Stimulated activated CD4-positive, alpha-beta T cell treated with anti-CD3 and anti-CD28 coated beads, TNF-alpha, amount 100 ng/mL, for 1 hour (primary cell): ENCODE measurements around the gene HAUS7.
"Not testable (repeated sequence)": the region's sequence is repeated elsewhere in the genome, so short reads cannot be mapped to it uniquely, and the experiment has no call there.

Experiments
- DNase-seq, 3 donors: peaks; one replicate each; pipeline ENCODE4 v3.0.0-alpha.2; 2020; ENCODE audit warnings: low read depth in 3 of 3, low spot score in 1 of 3

HAUS7 gene

DNA sequence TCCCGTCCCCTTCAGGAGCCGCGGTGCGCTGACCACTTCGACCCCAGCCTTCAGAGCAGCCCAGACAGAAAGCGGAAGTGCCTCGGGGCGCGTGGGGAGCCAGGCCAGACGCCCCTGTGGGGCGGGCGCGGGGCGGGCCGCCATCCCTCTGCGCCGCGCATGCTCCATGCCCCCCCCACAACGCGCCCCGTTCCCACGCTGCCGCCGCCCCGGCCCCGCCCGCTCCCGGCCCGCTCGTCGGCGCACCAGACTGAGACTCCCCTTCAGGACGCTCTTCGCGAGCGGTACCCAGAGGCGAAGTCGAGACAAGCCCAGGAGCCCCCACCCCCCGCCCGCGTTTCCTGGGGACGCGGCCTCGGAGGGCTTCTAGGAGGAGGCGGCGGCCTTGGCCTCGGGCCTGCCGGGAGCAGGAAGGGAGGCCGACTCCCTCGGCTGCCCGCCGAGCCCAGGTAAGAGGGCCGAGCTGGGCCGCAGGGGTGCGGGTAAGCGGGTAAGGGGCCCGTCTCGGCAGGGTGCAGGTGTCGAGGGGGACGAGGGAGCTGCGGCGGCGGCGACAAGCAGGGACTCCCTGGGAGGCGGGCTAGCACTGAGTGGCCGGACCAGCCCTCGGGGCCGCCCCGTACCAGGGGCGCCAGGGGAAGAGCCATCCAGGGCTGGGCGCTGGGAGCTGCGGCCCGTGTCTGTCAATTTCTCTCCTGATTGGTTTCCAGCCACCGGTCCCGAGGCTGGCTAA is 59.0 kb downstream of the HAUS7 start, which contains the start of gene ZFP92:
Gene ZFP92 (plus strand): TSS at position 218 of the 733 bp plus-strand sequence. CDS start 6,851 bp downstream, outside the sequence.
- DNase-seq, result peak in 2 of 3 donors; percentile 5 to 6

DNA sequence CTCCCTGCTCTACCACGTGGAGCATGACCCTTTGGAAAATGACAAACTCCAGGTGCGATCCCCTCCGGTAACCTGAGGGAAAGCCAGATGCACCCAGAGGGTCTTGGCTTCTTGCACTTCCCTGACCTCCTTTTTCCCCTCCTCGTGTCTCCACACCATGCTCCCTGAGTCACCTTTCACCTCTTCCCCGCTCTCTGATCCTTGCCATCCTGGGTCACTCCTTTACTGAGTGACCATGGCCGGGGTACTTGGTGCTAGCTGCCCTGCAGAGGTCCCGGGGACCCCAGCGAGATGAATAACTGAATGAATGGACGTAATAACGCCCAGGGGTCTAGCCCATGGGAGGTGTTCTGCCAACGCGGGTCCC is 59.5 kb downstream of the HAUS7 start:
- no peak for DNase-seq

DNA sequence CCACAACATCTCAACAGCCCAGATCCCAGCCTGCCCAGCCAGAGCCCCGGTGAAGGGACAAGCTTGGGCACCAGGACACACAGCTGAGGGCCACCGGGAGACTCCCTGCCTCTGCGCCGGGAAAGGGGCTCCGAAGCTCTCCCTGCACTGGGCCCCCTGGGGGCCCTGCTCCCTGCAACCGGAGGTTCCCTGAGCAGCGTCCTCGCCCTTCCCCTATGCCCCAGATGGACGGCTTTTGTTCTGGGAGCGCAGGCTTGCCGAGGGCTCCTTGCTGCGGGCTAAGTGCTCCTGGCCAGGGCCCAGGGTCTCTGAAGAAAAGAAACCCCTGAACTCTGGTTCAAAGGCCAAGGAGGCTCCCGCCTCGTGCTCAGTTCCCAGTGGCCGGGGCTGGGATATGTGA is 60.0 kb downstream of the HAUS7 start:
- DNase-seq, result no peak

DNA sequence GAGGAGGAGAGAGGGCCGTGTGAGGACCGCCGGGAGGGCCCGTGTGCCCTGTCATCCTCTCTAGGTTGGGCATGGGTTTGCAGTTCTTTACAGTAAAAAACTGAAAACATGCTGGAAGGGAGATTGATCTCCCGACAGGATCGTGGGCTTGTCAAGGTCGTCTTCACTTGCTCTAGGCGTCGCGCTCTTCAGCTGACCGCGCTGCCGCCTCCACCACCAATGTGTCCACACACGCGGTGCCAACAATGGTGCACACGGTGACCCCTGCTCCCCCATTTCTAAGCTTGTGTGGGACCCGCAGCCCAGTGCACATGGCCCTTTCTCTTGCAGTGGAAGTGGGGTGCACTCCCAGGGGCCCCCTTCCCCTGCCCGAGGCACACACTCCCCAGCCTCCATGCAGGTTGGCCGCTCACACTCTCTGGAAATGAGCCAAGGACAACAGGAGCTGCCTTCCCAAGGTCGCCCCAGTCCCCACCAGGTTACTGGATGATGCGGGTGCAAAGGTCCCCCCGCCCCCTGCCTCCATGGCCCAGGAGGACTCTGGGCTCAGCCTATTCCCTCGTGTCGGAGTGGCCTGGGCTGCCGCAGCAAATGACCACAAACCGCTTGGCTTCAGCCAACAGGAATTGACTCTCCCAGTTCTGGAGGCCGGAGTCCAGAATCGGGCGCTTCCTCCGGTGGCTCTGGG is 60.8 kb downstream of the HAUS7 start:
- no peak for DNase-seq

DNA sequence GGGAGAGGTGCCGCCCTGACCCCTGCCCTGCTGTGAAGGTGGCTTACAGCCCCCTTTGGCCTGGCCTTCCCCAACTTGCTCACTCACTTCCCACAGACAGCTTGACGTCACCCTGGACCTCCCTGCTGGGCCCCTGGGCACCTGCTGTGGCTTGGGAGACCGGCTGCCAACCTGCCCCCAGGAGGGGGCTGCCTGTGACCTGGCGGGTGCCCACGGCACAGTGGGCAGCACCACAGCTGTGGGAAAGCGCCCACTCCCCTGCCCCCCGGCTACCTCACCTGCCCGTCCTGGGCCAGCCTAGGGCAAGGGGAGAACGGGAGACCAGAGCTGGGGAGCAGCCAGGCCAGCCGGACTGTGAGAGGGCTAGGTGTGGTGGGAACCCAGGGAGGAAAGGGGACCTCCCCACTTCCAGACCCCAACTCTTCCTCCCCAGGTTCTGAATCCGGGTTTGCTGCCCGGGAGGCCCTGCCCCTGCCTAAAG is 61.5 kb downstream of the HAUS7 start:
- no peak for DNase-seq

DNA sequence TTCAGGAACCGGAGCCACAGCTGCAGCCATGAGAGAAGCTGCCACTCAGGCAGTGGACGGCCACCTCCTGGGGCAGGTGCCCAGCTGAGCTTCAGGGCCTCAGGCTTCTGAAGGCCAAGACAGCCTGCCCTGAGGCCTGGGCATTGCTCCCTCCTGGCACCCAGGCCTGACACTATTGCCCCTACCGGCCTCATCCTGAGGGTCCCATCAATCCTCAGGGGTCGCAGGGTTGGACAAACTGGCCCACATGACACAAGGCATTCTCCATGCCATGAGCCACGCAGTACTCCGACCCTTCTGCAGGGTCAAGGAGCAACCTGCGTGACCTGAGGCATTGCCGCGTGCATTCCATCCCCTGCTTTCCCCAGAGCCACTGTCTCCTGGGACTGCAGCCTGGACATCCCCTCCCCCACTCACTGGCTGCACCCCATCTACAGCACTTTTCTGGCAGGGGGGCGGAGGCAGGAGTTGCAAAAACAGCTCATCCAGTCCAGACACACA is 62.1 kb downstream of the HAUS7 start:
- DNase-seq, result no peak

DNA sequence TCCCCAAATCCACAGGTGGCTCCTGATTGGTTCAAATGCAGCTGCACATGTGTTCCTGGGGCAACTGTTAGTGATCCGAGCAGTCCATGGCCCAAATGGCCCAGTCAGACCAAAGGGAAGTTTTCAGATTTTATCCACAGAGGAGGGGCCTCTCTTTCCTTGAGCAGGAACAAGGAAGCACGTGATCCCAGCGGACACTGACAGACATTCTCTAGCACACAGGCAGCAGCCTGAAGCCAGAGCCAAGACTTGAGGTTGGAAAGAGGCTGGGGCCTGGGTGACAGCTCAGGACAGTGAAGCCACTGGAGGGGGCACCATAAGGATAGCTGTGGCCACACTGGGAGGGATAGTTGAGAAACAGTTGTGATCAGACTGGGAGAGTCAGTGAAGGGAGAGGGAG is 62.6 kb downstream of the HAUS7 start:
- DNase-seq, result no peak

DNA sequence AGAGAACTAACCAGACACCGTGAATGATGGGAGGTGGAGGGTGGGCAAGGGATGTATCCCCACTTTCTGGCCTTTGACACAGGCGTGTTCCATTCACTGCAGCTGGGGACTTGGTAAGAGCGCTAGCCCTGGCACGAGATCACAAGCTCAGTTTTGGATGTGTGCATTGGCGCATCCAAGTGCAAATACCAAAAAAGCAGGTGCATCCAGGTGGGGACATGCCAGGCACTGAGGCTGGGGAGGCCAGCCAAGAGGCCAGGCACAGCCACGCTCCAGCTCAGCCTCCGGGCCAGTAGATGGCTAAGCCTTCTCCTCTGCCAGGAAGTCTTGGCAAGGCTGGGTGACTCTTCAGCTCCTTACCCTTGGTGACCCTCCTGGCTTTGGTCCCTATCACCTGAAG is 63.5 kb downstream of the HAUS7 start:
- no peak for DNase-seq

DNA sequence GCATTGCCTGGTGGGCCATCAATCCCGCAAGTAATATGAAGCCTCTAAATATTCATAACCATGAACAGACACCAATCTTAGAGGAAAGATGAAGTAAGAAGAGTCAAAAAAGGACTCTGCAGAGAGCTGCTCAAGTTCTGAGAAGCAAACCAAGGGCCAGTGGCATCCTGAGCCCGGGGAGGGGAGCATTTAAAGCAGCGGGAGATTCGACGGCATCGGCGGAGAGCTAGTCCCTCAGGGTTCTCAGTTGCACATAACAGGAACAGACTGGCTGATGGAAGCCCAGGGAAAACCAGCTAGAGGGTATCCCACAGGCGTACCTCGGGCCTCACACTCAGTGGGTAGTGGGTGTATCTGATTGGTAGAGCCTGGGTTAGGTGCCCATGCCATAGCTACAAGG is 64.4 kb downstream of the HAUS7 start:
- DNase-seq, result no peak

DNA sequence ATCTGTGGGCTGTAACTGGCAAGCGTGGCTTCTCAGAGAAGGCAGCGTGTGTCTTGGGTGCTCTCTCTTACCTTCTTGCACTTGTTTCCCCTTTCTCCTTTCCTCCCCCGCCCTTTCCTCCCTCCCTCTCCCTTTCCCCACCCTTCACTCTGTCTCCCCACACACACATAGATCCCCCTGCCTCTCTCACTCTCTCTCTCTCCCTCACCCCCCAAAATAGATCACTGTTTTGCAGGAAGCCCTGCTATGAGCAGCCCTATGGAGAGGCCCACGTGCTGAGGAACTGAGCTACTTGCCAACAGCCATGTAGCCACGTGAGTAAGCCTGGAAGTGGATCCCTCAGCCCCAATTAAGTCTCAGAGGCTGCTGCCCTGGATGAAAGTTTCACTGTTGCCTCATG is 65.0 kb downstream of the HAUS7 start:
- no peak for DNase-seq

DNA sequence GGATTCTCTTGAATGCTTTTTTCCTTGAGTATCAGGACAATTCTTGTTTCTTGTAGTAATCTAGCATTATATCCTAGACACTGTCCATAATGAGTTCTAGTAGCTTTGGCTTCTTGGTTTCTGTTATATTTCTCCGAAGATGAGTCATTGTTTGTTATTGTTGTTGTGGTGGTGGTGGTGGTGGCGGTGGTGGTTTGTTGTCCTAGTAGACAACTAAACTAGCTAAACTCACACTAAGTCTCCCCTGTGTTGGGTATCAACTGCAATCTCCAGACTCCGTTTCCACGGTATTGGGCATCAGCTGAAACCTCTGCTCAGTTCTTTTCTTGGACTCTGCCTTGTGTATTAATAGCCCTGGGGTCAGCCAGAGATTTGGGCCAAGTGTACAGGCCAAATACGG is 66.0 kb downstream of the HAUS7 start:
- DNase-seq, result not testable (repeated sequence)

DNA sequence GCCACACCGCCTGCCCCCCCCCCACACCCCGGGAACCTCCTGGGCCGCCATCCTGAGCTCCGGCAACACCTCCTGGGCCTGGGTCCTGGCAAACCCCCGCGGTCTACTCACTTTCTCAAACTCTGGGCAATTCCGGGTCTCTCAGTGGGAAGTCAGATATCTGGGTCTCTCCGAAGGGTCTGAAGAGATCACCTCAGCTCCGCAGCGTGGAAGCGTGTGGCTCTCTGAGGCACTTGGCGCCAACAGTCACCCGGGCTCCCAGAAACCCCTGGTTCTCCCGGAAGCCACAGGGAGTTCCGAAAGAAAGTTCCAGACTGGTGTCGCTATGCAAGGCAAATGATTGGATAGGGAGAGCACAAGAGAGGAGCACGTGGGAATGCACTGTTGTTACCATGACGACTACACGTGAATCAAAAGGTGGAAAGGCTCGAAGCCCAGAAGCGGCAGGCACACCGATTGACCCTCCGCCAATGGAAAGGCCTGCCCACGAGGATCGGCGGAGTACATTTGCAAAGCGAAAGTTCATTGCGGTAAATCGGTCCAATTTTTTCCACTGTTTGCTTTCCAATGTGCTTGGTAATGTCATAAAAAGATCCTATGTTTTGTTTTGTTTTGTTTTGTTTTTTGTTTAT is 69.1 kb downstream of the HAUS7 start, which contains the start of gene PNMA6E:
Gene PNMA6E (minus strand): TSS at position 218 of the 632 bp plus-strand sequence. CDS start 2,501 bp downstream, outside the sequence.
- no peak for DNase-seq

DNA sequence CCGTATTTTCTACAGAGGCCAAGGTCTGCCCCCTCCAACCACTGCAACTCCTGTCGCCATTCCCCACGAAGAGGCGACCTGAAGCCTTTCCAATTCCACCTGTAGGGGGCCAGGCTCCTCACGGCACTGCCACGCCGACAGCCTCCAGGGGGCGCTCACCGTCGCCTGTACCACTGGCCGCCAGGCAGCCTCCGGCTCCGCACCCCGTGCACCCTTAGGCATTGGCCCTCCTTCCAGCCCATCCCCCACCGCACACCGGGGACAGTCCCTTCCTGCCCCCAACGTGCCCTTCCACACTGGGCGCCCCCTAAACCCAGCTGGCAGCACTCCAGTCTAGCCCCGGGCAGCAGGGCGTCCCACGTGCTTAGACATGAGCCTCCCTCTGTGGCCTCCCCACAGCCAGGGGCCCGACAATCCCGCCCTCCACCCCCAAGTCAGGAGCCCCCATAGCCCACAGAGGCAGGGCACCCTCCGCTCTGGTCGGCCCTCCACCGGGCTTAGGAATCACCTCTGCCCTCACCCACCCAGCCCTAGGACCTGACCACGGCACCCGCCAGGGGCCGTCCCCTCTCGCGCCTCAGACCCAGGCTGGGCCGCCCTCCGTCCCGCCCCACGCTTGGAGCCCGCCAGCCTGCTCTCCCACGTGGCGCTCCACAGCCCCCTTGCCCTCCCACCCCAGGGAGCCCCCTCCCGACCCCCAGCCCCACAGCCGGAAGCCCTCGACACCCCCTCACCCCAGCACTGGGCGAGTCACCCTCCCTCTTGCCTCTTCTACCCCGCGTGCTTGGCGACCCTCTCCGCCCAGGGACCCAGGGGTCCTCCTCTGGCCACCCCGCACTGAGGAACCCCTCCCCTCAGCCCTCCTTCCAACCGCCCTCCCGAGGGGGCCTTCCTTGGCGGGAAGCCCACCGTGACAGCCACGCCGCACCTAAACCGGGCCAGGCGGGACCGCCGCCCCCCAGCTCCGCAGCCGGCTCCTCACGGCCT is 69.9 kb downstream of the HAUS7 start:
- DNase-seq, result peak in 2 of 3 donors; percentile 16 to 35

DNA sequence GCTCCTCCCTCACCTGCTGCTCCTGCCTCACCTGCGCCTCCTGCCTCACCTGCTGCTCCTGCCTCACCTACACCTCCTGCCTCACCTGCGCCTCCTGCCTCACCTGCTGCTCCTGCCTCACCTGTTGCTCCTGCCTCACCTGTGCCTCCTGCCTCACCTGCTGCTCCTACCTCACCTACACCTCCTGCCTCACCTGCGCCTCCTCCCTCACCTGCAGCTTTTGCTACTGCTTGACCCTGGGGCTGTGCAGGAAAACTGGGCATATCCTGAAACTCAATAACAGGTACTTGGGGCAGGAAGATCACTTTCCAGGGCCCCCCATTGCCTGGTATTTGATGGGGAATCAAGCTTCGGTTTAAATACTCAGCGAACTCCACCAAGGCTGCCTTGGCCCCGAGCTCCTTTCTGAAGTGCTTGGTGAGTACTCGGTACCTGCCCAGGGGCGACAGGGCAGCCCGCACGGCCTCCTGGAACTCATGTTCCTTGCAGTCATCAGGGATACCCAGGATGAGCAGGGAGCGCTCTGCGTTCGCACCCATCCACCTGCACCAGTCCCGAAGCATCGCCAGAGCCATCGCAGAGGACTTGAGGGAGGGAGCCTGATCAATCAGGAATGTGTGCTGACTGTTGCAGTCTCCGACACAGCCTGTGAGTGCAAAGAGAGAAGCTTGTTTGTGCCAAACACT is 72.0 kb downstream of the HAUS7 start:
- DNase-seq, result no peak
